Measurements from ENCODE around the gene MITF. TPM values are rescaled to one million over a fixed set of nuclear protein-coding genes. Genes with fewer than 3 reads are reported as not detected.

Gene MITF
- total and polyA plus RNA-seq, 2 donors (not counting 1 experiment from before 2014, with no cell fraction given): 0.10 TPM; not detected in 1

GRCh38 chr3:69976021-69976420, 236.8 kb downstream of the MITF start:
- ChIA-PET POLR2A (no interaction called here), CTCF (no interaction called here)
- H3K9me3 ChIP-seq (ENCODE audit: control extremely low read depth in 1 of 3, control insufficient read depth in 2 of 3, insufficient read depth in 1 of 3, low read length in 2 of 3): peaks cover 0 to 3% (median 0%) of the 10 kb centered on the region in 3 donors
- peaks cover 0 to 2% (median 0%) of the 10 kb centered on the region in 4 experiments for H3K27me3 ChIP-seq (replicated peaks in 1 of 4; ENCODE audit: control extremely low read depth in 1 of 4, control insufficient read depth in 3 of 4, insufficient read depth in 4 of 4, low read length in 3 of 4)
- no peak overlapping the region for H3K9ac ChIP-seq (ENCODE audit: low read length)
- 92% methylated on average over 2 of the region's 2 CpGs for WGBS (ENCODE audit: insufficient coverage)
- DNase-seq (no peak), ATAC-seq (ENCODE audit: low read depth) (no peak)
- H3K27ac Mint-ChIP-seq: no peak overlapping the region
- intact Hi-C loops (cut with micrococcal nuclease): no loop called here
- H3K79me2 ChIP-seq (ENCODE audit: control insufficient read depth, insufficient read depth, low read length): no peaks in the 10 kb centered on the region
- no peaks in the 10 kb centered on the region for H3K36me3 ChIP-seq (replicated peaks in 1 of 2; ENCODE audit: control extremely low read depth in 1 of 2, control insufficient read depth in 1 of 2, extremely low read depth in 1 of 2, insufficient read depth in 2 of 2, low read length in 1 of 2)
- no peak for TF ChIP-seq EZH2 (IDR thresholded peaks at IDR 0.05; ENCODE audit: borderline replicate concordance, insufficient read depth, low read depth, low read length, poor library complexity, severe bottlenecking)
- TF ChIP-seq CTCF (IDR thresholded peaks at IDR 0.05): no peak
- H3K9me3 Mint-ChIP-seq (ENCODE audit: insufficient read depth): peaks cover 2% of the 10 kb centered on the region
- H3K27me3 Mint-ChIP-seq: peaks cover 4% of the 10 kb centered on the region
- H3K4me3 ChIP-seq (ENCODE audit: control extremely low read depth in 1 of 5, extremely low read depth in 1 of 5, insufficient read depth in 1 of 5, low read depth in 2 of 5, low read length in 4 of 5): no peak overlapping the region
- H3K4me1 Mint-ChIP-seq: no peaks in the 10 kb centered on the region
- H3K4me2 ChIP-seq (replicated peaks; ENCODE audit: low read depth, low read length, poor library complexity, severe bottlenecking): no peak overlapping the region
- no peak overlapping the region for H3K27ac ChIP-seq (ENCODE audit: low read length in 2 of 2)
- H2AFZ ChIP-seq (ENCODE audit: insufficient read depth, low read depth, low read length, poor library complexity, severe bottlenecking): no peak overlapping the region
- H3K4me3 Mint-ChIP-seq: no peak overlapping the region
- H3K4me1 ChIP-seq (ENCODE audit: control insufficient read depth in 2 of 2, insufficient read depth in 2 of 2, low read length in 2 of 2): no peaks in the 10 kb centered on the region
- no peaks in the 10 kb centered on the region for H4K20me1 ChIP-seq (ENCODE audit: control insufficient read depth, insufficient read depth, low read length, poor library complexity, severe bottlenecking)

- intact Hi-C loops (cut with micrococcal nuclease): no loop called here
- Histone ChIP-seq H2AFZ (ENCODE audit: insufficient read depth, low read depth, low read length, poor library complexity, severe bottlenecking) (no peak overlapping the region), H3K27ac (ENCODE audit: low read length in 2 of 2) (no peak overlapping the region), H4K20me1 (ENCODE audit: control insufficient read depth, insufficient read depth, low read length, poor library complexity, severe bottlenecking) (no peaks in the 10 kb centered on the region), H3K9ac (ENCODE audit: low read length) (no peak overlapping the region), H3K9me3 (ENCODE audit: control extremely low read depth in 1 of 3, control insufficient read depth in 2 of 3, insufficient read depth in 1 of 3, low read length in 2 of 3) (no peaks in the 10 kb centered on the region), H3K4me1 (ENCODE audit: control insufficient read depth in 2 of 2, insufficient read depth in 2 of 2, low read length in 2 of 2) (peaks cover 0 to 5% of the 10 kb centered on the region in 2 donors), H3K79me2 (ENCODE audit: control insufficient read depth, insufficient read depth, low read length) (no peaks in the 10 kb centered on the region), H3K4me3 (ENCODE audit: control extremely low read depth in 1 of 5, extremely low read depth in 1 of 5, insufficient read depth in 1 of 5, low read depth in 2 of 5, low read length in 4 of 5) (no peak overlapping the region), H3K4me2 (replicated peaks; ENCODE audit: low read depth, low read length, poor library complexity, severe bottlenecking) (no peak overlapping the region), H3K27me3 (replicated peaks in 1 of 4; ENCODE audit: control extremely low read depth in 1 of 4, control insufficient read depth in 3 of 4, insufficient read depth in 4 of 4, low read length in 3 of 4) (no peaks in the 10 kb centered on the region), H3K36me3 (replicated peaks in 1 of 2; ENCODE audit: control extremely low read depth in 1 of 2, control insufficient read depth in 1 of 2, extremely low read depth in 1 of 2, insufficient read depth in 2 of 2, low read length in 1 of 2) (no peaks in the 10 kb centered on the region)
- DNase-seq: peak; percentile 5
- Mint-ChIP-seq H3K4me1 (peaks cover 31% of the 10 kb centered on the region), H3K27me3 (peaks cover 3% of the 10 kb centered on the region), H3K4me3 (no peak overlapping the region), H3K9me3 (ENCODE audit: insufficient read depth) (peaks cover 2% of the 10 kb centered on the region), H3K27ac (no peak overlapping the region)
- no peak for ATAC-seq (ENCODE audit: low read depth)
- no CpG with 5 or more reads among the region's 5 CpGs for WGBS (ENCODE audit: insufficient coverage)
- POLR2A ChIA-PET: no interaction called here
- CTCF ChIA-PET: no interaction called here
- TF ChIP-seq CTCF (IDR thresholded peaks at IDR 0.05) (no peak), EZH2 (IDR thresholded peaks at IDR 0.05; ENCODE audit: borderline replicate concordance, insufficient read depth, low read depth, low read length, poor library complexity, severe bottlenecking) (no peak)
Observed at GRCh38 chr3:69983546-69984265, 244.4 kb downstream of the MITF start.
